ENCODE results near the gene ITGB4. TPM values are rescaled to one million over a fixed set of nuclear protein-coding genes. Genes with fewer than 3 reads are reported as not detected.

Gene ITGB4
- total and polyA plus RNA-seq, 10 of the 15 experiments (the other 5 are each of a cell fraction or from before 2014, with no cell fraction given) = 0.06 to 1.6 (median 0.27) TPM; not detected in 2

DNA sequence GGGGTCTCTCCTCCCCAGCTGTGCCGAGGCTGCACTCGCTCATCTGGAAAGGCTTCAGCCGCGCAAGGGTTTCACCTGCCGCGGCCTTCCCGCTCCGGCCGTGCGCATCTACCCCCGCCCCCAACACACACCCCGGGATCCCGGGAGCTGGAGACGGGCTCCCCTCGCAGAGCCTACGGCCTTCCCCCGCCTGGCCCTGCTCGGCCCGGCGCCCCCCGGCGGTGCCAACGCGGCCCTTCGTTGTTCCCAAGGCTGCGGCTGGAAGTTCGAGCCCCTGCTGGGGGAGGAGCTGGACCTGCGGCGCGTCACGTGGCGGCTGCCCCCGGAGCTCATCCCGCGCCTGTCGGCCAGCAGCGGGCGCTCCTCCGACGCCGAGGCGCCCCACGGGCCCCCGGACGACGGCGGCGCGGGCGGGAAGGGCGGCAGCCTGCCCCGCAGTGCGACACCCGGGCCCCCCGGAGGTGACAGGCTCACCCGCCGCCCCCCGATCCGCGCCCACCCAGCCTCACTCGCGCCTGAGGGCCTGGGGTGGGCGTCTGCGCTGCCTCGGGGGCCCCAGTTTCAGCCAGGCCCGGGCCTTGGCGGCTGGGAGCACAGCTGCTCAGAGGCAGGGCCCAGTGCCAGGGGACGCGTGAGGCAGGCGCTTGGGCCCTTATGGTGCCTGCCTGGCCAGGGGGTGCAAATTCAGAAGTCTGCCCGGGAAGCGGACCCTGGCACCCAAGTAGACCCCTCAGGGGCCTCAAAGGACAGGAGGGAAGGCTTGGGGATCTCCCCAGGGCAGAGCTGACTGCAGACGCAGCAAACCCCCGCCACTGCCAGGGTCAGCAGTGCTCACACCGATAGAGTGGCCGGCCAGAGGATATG lies 32.5 kb downstream of the ITGB4 start (continued):
- TF ChIP-seq SP1 (IDR thresholded peaks at IDR 0.05; ENCODE audit: low read depth, low read length) (no peak), NR2C1 (IDR thresholded peaks at IDR 0.05) (no peak), CEBPB (IDR thresholded peaks at IDR 0.05; ENCODE audit: borderline replicate concordance in 1 of 2, low read depth in 2 of 2, low read length in 2 of 2) (no peak), NFYB (IDR thresholded peaks at IDR 0.05; ENCODE audit: insufficient read depth, low read depth, low read length) (no peak), POLR2A (IDR thresholded peaks at IDR 0.05; ENCODE audit: low read depth, low read length) (peak; percentile 60), TARDBP (IDR thresholded peaks at IDR 0.05; ENCODE audit: borderline replicate concordance) (peak; percentile 58; the same call in 1 of the 2 replicates), CHD1 (IDR thresholded peaks at IDR 0.05; ENCODE audit: low read depth, low read length) (no peak), BACH1 (IDR thresholded peaks at IDR 0.05; ENCODE audit: borderline replicate concordance) (peak; percentile 88), RAD21 (IDR thresholded peaks at IDR 0.05; ENCODE audit: insufficient read depth, low read depth, low read length) (peak; percentile 30; the same call in 1 of the 2 replicates), POLR2AphosphoS2 (IDR thresholded peaks at IDR 0.05; ENCODE audit: low read depth, low read length) (no peak), TCF7 (IDR thresholded peaks at IDR 0.05; ENCODE audit: borderline replicate concordance) (no peak), RELA (IDR thresholded peaks at IDR 0.05; ENCODE audit: borderline replicate concordance, partially characterized antibody) (no peak), TCF12 (IDR thresholded peaks at IDR 0.05; ENCODE audit: low read depth, low read length) (no peak), GABPA (IDR thresholded peaks at IDR 0.05; ENCODE audit: low read depth) (no peak), NR2C2 (IDR thresholded peaks at IDR 0.05; ENCODE audit: borderline replicate concordance, control insufficient read depth, insufficient read length, low read depth) (no peak), PAX8 (IDR thresholded peaks at IDR 0.05) (no peak)
- TF ChIP-seq, protein P1, sequence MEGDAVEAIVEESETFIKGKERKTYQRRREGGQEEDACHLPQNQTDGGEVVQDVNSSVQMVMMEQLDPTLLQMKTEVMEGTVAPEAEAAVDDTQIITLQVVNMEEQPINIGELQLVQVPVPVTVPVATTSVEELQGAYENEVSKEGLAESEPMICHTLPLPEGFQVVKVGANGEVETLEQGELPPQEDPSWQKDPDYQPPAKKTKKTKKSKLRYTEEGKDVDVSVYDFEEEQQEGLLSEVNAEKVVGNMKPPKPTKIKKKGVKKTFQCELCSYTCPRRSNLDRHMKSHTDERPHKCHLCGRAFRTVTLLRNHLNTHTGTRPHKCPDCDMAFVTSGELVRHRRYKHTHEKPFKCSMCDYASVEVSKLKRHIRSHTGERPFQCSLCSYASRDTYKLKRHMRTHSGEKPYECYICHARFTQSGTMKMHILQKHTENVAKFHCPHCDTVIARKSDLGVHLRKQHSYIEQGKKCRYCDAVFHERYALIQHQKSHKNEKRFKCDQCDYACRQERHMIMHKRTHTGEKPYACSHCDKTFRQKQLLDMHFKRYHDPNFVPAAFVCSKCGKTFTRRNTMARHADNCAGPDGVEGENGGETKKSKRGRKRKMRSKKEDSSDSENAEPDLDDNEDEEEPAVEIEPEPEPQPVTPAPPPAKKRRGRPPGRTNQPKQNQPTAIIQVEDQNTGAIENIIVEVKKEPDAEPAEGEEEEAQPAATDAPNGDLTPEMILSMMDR (IDR thresholded peaks at IDR 0.05 in 2 of 3, conservative IDR thresholded peaks at IDR 0.05 in 1 of 3; ENCODE audit: control insufficient read depth in 2 of 3, extremely low read depth in 1 of 3, insufficient read depth in 1 of 3, low read depth in 3 of 3, low read length in 3 of 3) = peak; percentile 60 to 80 (median 69); a peak in 5 of 6 replicates
- TF ChIP-seq, protein P2, sequence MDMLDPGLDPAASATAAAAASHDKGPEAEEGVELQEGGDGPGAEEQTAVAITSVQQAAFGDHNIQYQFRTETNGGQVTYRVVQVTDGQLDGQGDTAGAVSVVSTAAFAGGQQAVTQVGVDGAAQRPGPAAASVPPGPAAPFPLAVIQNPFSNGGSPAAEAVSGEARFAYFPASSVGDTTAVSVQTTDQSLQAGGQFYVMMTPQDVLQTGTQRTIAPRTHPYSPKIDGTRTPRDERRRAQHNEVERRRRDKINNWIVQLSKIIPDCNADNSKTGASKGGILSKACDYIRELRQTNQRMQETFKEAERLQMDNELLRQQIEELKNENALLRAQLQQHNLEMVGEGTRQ (IDR thresholded peaks at IDR 0.05; ENCODE audit: borderline replicate concordance, low read depth, low read length) = peak; percentile 83
- TF ChIP-seq, protein P3, sequence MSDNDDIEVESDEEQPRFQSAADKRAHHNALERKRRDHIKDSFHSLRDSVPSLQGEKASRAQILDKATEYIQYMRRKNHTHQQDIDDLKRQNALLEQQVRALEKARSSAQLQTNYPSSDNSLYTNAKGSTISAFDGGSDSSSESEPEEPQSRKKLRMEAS (IDR thresholded peaks at IDR 0.05; ENCODE audit: low read depth, low read length) = peak; percentile 92
- TF ChIP-seq, protein P4, sequence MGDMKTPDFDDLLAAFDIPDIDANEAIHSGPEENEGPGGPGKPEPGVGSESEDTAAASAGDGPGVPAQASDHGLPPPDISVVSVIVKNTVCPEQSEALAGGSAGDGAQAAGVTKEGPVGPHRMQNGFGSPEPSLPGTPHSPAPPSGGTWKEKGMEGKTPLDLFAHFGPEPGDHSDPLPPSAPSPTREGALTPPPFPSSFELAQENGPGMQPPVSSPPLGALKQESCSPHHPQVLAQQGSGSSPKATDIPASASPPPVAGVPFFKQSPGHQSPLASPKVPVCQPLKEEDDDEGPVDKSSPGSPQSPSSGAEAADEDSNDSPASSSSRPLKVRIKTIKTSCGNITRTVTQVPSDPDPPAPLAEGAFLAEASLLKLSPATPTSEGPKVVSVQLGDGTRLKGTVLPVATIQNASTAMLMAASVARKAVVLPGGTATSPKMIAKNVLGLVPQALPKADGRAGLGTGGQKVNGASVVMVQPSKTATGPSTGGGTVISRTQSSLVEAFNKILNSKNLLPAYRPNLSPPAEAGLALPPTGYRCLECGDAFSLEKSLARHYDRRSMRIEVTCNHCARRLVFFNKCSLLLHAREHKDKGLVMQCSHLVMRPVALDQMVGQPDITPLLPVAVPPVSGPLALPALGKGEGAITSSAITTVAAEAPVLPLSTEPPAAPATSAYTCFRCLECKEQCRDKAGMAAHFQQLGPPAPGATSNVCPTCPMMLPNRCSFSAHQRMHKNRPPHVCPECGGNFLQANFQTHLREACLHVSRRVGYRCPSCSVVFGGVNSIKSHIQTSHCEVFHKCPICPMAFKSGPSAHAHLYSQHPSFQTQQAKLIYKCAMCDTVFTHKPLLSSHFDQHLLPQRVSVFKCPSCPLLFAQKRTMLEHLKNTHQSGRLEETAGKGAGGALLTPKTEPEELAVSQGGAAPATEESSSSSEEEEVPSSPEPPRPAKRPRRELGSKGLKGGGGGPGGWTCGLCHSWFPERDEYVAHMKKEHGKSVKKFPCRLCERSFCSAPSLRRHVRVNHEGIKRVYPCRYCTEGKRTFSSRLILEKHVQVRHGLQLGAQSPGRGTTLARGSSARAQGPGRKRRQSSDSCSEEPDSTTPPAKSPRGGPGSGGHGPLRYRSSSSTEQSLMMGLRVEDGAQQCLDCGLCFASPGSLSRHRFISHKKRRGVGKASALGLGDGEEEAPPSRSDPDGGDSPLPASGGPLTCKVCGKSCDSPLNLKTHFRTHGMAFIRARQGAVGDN (IDR thresholded peaks at IDR 0.05) = peak; percentile 93
- TF ChIP-seq, protein P5, sequence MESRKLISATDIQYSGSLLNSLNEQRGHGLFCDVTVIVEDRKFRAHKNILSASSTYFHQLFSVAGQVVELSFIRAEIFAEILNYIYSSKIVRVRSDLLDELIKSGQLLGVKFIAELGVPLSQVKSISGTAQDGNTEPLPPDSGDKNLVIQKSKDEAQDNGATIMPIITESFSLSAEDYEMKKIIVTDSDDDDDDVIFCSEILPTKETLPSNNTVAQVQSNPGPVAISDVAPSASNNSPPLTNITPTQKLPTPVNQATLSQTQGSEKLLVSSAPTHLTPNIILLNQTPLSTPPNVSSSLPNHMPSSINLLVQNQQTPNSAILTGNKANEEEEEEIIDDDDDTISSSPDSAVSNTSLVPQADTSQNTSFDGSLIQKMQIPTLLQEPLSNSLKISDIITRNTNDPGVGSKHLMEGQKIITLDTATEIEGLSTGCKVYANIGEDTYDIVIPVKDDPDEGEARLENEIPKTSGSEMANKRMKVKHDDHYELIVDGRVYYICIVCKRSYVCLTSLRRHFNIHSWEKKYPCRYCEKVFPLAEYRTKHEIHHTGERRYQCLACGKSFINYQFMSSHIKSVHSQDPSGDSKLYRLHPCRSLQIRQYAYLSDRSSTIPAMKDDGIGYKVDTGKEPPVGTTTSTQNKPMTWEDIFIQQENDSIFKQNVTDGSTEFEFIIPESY (IDR thresholded peaks at IDR 0.05) = no peak
